HUDEP-2 (cell line): Measurements from ENCODE around the gene GLRA2.

Experiments
- DNase-seq, 76 experiments: peaks; one replicate each; lab custom pipeline; 2025; ENCODE audit not compliant: unreplicated experiment in 76 of 76; lab: John Stamatoyannopoulos, UW

GLRA2 gene

DNA sequence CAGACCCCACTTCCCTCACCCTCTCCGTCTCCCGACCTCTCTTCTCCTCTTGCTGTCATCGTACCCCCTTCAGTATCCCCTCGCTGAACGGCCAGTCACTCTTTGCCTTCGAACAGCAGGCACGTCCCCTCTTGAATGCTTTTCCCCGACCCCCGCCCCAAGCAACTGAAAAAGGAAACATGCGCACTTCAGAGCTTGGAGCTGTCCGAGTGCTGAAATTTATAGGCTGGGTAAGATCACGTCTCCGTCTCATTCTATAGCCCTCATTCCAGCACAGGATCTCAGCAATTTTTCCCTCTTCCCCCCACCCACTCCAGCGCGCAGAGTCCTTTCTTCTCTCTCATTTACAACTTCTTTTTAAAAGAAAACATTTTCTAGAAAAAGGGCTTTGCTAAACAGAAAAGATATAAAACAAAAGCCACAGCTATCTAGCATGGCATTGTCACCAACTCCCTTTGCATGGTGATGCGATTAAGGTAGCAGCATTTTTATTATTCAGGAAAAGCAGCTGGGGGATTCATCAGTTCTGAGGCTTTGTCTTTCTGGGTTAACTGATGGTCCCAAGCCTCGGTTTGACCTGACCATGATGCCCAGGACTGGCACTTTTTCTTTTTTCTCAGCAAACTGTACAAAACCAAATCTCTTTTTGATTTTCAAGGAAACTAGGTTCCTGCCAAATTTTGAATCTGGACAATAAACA lies at the start of gene GLRA2:
Gene GLRA2 (plus strand): TSS at position 247 of the 700 bp plus-strand sequence. CDS start 522 bp downstream, outside the sequence.
- DNase-seq: no peak

DNA sequence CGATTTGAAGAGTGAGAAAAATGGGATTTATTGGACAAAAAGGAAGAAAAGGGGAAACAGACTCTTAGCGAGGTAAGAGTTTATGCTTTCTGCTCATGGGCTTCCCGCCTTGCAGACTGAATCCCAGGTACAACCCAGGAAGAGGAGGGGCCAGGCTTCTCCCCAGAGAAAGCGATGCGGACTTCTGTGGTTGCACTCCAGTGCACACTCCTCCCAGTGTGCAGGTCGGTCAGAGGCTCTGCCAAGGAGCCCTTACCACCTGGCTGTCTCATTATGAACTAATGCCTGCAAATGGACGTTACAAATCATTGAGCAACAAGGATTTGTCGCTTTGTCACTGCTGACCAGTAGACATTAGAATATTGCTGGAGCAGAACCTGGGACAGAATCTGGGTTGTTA lies 39.9 kb upstream of the GLRA2 start:
- DNase-seq: peak in 1 of 76 experiments; percentile 0

DNA sequence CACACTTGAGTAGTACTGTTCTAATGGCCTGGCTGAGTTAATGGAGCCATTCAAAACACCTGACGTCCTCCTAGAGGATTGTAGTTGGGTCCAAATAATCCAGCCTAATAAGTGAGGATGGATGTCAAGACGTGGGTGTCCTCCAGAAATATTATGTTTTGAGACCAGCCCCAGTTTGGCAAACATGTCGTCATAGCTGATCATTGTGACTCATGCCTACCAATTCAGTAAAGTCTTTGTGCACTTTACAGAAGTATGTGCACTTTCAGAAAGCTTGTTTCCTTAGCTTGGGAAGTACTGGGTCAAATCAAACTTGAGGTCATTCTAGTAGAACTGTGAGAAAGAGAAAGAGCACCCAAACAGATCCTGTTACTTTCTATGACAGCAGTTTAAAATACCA lies 37.6 kb upstream of the GLRA2 start:
- DNase-seq: no peak

GRCh38 chrX:14496674-14497073 lies 32.7 kb upstream of the GLRA2 start:
- DNase-seq: no peak

GRCh38 chrX:14497184-14497666 lies 32.1 kb upstream of the GLRA2 start:
- DNase-seq: no peak

- DNase-seq: no peak
Measured at GRCh38 chrX:14501327-14501726, 28.0 kb upstream of the GLRA2 start.

- DNase-seq: no peak
Measured at GRCh38 chrX:14504960-14505538, 24.3 kb upstream of the GLRA2 start.

DNA sequence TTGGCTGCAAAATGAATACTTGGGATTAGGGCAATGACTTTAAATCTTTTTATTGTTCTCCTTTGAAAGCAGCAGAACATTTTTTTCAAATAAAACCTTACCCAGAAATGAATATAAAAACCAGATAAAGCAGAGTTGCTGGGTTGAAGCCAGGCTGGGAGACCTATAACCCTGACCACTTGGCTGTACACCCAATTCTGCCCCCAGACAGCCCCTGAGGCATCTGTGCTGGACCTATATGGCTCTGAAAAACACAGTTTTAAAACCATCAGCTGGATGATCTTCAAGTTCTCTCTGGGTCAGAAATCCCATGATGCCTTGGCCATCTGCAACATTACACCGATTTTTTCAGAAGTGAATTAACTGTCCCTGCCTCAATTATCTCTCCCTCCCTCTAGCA lies 23.7 kb upstream of the GLRA2 start:
- no peak for DNase-seq

- no peak for DNase-seq
Measured at GRCh38 chrX:14506866-14507265, 22.5 kb upstream of the GLRA2 start.

DNA sequence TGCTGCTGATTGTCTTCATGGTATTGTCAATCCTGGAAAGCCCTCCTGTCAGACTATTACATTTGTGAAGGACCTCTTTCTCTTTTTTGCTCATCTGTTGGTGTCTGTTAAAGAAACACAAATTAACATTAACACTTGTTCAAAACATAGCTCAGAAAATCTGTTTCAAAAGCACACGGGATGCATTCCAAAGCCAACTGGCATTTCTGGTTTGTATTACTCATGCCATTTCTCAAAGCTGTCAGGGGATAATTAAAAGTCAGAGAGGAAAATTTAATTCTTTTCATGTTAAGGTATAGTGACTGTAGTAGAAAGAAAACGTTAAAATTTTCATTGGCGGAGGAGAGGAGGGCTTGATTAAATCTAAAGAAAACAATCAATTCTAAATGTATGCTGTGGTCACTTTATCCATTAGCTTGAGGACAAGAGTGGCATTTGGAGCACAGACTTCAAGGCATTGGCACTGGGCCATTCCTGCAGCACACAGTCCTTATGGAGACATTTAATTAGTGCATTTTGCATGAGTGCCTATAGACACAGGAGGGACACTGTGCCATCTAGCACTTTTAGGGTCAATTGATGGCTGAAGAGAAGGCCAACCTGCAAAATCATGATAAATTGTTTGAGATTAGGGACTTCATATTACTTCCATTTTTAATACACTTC lies 21.2 kb upstream of the GLRA2 start:
- no peak for DNase-seq

- no peak for DNase-seq
Measured at GRCh38 chrX:14509325-14510057, 19.8 kb upstream of the GLRA2 start.

DNA sequence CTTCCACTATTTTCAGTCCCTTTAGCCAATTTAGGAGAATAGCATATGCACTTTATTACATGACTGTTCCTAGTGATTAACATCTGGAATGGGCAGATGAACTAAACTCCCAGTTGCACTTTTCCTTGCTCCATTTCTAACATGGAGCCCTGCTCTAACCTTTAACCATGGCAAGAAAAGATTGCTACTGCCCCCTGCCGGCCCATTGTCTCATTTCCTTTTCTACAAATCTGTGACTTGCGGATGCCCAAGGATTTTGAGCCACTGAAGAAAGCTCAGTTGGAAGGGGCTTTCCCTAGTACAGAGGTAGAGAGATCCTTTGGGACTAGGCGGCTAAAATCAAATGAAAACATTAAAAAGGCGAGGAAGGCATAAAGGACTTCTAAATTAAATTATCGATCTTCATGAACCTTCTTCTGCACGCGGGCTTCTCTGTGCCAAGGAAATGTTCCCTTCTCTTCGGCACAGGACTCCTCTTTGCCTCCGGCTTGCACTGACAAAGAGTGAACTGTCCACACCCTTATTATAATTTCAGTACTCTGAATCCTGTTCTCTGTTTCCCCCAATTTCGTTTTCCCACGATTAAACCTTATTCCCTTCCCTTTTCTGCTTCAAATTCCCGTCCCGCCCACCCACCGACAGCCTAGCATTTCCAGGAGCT lies 577 bp upstream of the GLRA2 start:
- DNase-seq: peak in 30 of 76 experiments; percentile 0 to 26 (median 2)

DNA sequence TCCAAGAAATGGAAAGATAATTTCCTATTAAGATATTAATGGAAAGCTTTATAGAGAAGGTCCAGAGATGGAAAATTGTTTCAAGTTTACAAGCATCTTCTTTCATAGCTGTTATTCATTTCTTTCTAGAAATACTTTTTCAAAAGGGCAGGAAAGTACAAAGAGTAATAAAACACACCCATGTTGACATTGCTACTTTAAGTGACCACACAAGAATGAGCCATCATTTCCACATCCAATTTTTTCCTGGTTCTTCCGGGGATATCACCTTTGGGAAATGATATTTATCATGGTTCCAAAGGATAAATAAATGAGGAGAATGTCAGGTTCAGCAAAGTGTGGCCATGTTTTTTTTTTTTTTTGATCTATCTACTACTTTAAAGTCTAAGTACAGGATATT lies 4.5 kb downstream of the GLRA2 start:
- no peak for DNase-seq

GRCh38 chrX:14546190-14546589 lies 16.9 kb downstream of the GLRA2 start:
- no peak for DNase-seq

- no peak for DNase-seq
Measured at GRCh38 chrX:14554131-14554715, 24.9 kb downstream of the GLRA2 start.

DNA sequence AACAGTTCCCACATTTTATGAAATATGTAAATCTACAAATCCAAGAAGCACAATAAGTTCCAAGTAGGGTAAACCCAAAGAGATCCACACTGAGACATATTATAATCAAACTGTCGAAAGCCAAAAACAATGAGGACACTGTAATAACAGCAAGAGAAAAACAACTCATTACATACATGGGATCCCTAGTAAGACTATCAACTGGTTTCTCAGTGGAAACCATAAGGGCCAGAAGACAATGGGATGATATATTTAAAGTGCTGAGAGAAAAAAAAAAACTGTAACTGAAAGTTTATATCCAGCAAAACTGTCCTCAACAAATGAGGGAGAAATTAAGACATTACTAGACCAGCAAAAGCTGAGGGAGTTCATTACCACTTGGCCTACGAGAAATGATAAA lies 34.7 kb downstream of the GLRA2 start:
- no peak for DNase-seq

DNA sequence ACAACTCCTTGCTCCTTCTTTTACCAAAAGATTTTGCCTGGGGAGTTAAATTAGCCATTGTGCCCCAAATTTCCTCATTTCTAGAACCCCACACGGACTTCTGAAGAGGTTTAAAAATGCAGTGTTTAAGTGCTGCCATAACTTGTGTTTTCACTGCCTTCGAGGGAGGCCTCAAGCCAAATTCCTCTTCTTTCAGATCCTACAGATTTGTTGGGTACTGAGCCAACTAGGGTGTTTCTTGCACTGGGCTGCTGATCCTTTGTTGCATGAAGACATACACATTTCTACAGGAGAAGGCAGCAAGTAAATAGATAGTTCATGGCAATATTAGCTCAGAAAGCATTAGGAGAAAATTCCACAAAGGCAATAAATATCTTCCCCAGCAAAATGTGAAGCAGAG lies 43.8 kb downstream of the GLRA2 start:
- DNase-seq: no peak

DNA sequence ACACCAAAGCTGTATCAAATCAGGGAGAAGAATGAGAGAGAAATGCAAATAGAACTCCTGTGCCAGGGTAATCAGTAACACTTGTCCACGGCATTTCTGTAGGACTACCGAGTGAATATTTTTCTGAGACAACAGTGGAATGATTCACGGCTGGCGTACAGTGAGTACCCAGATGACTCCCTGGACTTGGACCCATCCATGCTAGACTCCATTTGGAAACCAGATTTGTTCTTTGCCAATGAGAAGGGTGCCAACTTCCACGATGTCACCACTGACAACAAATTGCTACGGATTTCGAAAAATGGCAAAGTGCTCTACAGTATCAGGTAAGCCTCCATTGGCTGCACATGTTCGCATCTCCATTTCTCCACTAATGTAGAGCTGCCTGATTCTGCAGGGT lies 51.7 kb downstream of the GLRA2 start:
- DNase-seq: no peak

DNA sequence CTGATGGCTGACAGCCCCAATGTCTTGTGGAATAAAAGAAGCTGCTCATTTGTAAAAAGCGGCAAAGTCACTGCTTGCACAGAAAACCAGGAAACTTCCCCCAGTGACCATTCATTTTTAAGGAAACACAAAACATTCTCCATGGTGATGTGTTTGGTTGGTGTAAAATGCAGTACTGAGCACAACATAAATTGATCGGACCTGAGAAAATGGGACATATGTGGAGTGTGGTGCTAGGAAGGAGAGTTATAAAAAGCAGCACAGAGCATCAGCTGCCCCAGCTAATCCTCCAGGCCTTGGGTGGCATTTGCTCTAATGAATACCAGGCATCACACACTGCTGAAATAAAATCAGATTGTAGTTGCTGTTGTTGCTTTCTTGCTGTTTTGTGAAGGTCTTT lies 55.2 kb downstream of the GLRA2 start:
- no peak for DNase-seq

- no peak for DNase-seq
Measured at GRCh38 chrX:14590216-14590615, 60.9 kb downstream of the GLRA2 start.
